K562 (cell line): ENCODE measurements around the gene DLGAP1. TPM values are rescaled to one million over a fixed set of nuclear protein-coding genes. Genes with fewer than 3 reads are reported as not detected.
A peak's percentile ranks its signal among the peaks of the same experiment; 100 is the strongest.

Experiments used
- ATAC-seq: fragments of 200-7000 bp; cut with Tn5 transposase; 3 replicates; pipeline ENCODE4 v1.9.1; 2020; ENCODE audit warnings: moderate library complexity
- BruUV-seq: library from RNA; stranded (reverse); fragments of 400-500 nt; replicated peaks from 2 replicates; lab custom pipeline; 2021; lab: Mats Ljungman, UMichigan
- CTCF ChIA-PET: fragments of 300-600 bp; formaldehyde crosslinking; extraction: SDS; loops from one replicate; lab custom pipeline; 2021; ENCODE audit warnings: low intra/inter-chr PET ratio; lab: Yijun Ruan, JAX
- POLR2A ChIA-PET: fragments of 300-600, 350-650 bp; sonication (Branson Sonifier 250); formaldehyde crosslinking; extraction: SDS; loops from one replicate; lab custom pipeline; 2021; ENCODE audit warnings: antibody characterized with exemption, inconsistent platforms; lab: Yijun Ruan, JAX
- DNase-seq, 4 experiments: peaks; one replicate each; pipeline versions ENCODE4 v3.0.0 to v3.0.0-alpha.2; 2011 to 2018; ENCODE audit warnings: low spot score in 3 of 4, mixed read lengths in 3 of 4; ENCODE audit errors: extremely low read depth in 1 of 4
- FAIRE-seq: peaks from 2 replicates; lab custom pipeline; 2011; peaks lifted over from hg19 to GRCh38; lab: Jason Lieb, UNC
- H2AFZ ChIP-seq: 2 replicates; pipeline ENCODE4 v1.6.0; 2011; ENCODE audit warnings: low read depth, low read length, control low read depth, inconsistent platforms
- H3K27ac ChIP-seq: fragments of 200-600 bp; 3 replicates; pipeline ENCODE4 v1.8.0; 2011; ENCODE audit warnings: low read depth, mild to moderate bottlenecking, control low read depth, inconsistent platforms, low read length, moderate library complexity, mixed read lengths; ENCODE audit errors: extremely low read depth
- H3K27me3 ChIP-seq, 2 experiments: fragments of 300-600 bp in 1 of 2; 2 replicates in 1 of 2; 3 replicates in 1 of 2; pipeline versions ENCODE4 v1.6.0 to v1.8.0; 2011; ENCODE audit warnings: inconsistent platforms in 2 of 2, low read length in 2 of 2, mild to moderate bottlenecking in 1 of 2, mixed read lengths in 1 of 2, moderate library complexity in 1 of 2; ENCODE audit not compliant: control insufficient read depth in 2 of 2, insufficient read depth in 2 of 2
- H3K36me3 ChIP-seq: fragments of 300-600 bp; 3 replicates; pipeline ENCODE4 v1.8.0; 2011; ENCODE audit warnings: mild to moderate bottlenecking, low read length, inconsistent platforms; ENCODE audit not compliant: control insufficient read depth, insufficient read depth
- H3K4me1 ChIP-seq, 2 experiments: fragments of 200-600 bp in 1 of 2; replicated peaks in 1 of 2; 2 replicates in 1 of 2; 3 replicates in 1 of 2; pipeline versions ENCODE4 v1.5.1 to v1.8.0; 2011; ENCODE audit warnings: inconsistent platforms in 2 of 2, low read length in 2 of 2, mild to moderate bottlenecking in 1 of 2, mixed read lengths in 1 of 2, moderate library complexity in 1 of 2; ENCODE audit not compliant: control insufficient read depth in 2 of 2, insufficient read depth in 2 of 2
- H3K4me2 ChIP-seq: 2 replicates; pipeline ENCODE4 v1.6.1; 2011; ENCODE audit warnings: low read length, control low read depth, inconsistent platforms, mixed read lengths; ENCODE audit not compliant: insufficient read depth
- H3K4me3 ChIP-seq: fragments of 200-600 bp; sonication (generic), shearing (Covaris generic); 2 replicates; pipeline ENCODE4 v1.5.1; 2016; ENCODE audit warnings: control low read depth, inconsistent platforms
- H3K79me2 ChIP-seq: fragments of 200-600 bp; 3 replicates; pipeline ENCODE4 v1.8.0; 2011; ENCODE audit warnings: low read length, inconsistent platforms; ENCODE audit not compliant: control insufficient read depth, insufficient read depth
- H3K9ac ChIP-seq, 2 experiments: 2 replicates each; pipeline versions ENCODE4 v1.6.0 to v1.6.1; 2011; ENCODE audit warnings: low read depth in 2 of 2, low read length in 2 of 2, control low read depth in 1 of 2, inconsistent platforms in 1 of 2, mild to moderate bottlenecking in 1 of 2, mixed read lengths in 1 of 2; ENCODE audit not compliant: insufficient read depth in 1 of 2
- H3K9me1 ChIP-seq: one replicate; pipeline ENCODE4 v1.6.0; 2011; ENCODE audit warnings: inconsistent platforms, mild to moderate bottlenecking, low read length, moderate library complexity; ENCODE audit not compliant: control insufficient read depth, insufficient read depth
- H3K9me3 ChIP-seq: replicated peaks from 2 replicates; pipeline ENCODE4 v1.5.1; 2011; ENCODE audit warnings: low read depth, low read length, inconsistent platforms; ENCODE audit not compliant: control insufficient read depth, insufficient read depth
- H4K20me1 ChIP-seq: replicated peaks from 2 replicates; pipeline ENCODE4 v1.6.1; 2011; ENCODE audit warnings: low read length, inconsistent platforms, mixed read lengths; ENCODE audit not compliant: control insufficient read depth, insufficient read depth
- ARNT ChIP-seq, 2 experiments: fragments of 450-650 bp; IDR thresholded peaks; 2 replicates each; pipeline ENCODE4 v1.6.1; 2016; ENCODE audit warnings: mild to moderate bottlenecking in 1 of 2
- CBFA2T2 ChIP-seq: fragments of 450-650 bp; conservative IDR thresholded peaks from 2 replicates; pipeline ENCODE4 v1.6.1; 2017; ENCODE audit warnings: mild to moderate bottlenecking
- CBX5 ChIP-seq: IDR thresholded peaks from 2 replicates; pipeline ENCODE4 v1.6.1; 2014; ENCODE audit warnings: low read depth, borderline replicate concordance
- CTBP1 ChIP-seq: fragments of 450-650 bp; IDR thresholded peaks from 2 replicates; pipeline ENCODE4 v1.6.1; 2016; ENCODE audit warnings: borderline replicate concordance
- E2F3 ChIP-seq: fragments of 250-450 bp; sonication (Bioruptor Pico); IDR thresholded peaks from 2 replicates; pipeline ENCODE4 v1.4.0; 2020; ENCODE audit warnings: mild to moderate bottlenecking
- E2F6 ChIP-seq, 2 experiments: IDR thresholded peaks; 2 replicates each; pipeline ENCODE4 v1.6.1; 2011; ENCODE audit warnings: borderline replicate concordance in 1 of 2, control low read depth in 1 of 2, low read depth in 1 of 2, low read length in 1 of 2, mild to moderate bottlenecking in 1 of 2, mixed read lengths in 1 of 2, moderate library complexity in 1 of 2; ENCODE audit not compliant: insufficient read depth in 1 of 2, insufficient read length in 1 of 2, poor library complexity in 1 of 2, severe bottlenecking in 1 of 2; ENCODE audit errors: extremely low read depth in 1 of 2
- EP300 ChIP-seq: IDR thresholded peaks from 2 replicates; pipeline ENCODE4 v1.6.1; 2012; ENCODE audit warnings: low read length, improper control_type of control experiment
- ESRRA ChIP-seq: fragments of 450-650 bp; IDR thresholded peaks from 2 replicates; pipeline ENCODE4 v1.6.1; 2014; ENCODE audit warnings: low read depth, mild to moderate bottlenecking, moderate library complexity, borderline replicate concordance
- HDAC1 ChIP-seq, 2 experiments: fragments of 450-650 bp; IDR thresholded peaks; 2 replicates each; pipeline ENCODE4 v1.6.1; 2016 to 2017; ENCODE audit warnings: inconsistent platforms in 1 of 2, mild to moderate bottlenecking in 1 of 2, moderate library complexity in 1 of 2
- HES1 ChIP-seq: fragments of 450-650 bp; IDR thresholded peaks from 2 replicates; pipeline ENCODE4 v1.6.1; 2016; ENCODE audit warnings: low read depth, mild to moderate bottlenecking, moderate library complexity
- KLF16 ChIP-seq: IDR thresholded peaks from 2 replicates; pipeline ENCODE4 v1.6.1; 2016; ENCODE audit warnings: antibody characterized with exemption
- MEF2A ChIP-seq: IDR thresholded peaks from 2 replicates; pipeline ENCODE4 v1.6.1; 2011; ENCODE audit warnings: low read depth, mild to moderate bottlenecking, low read length, moderate library complexity; ENCODE audit not compliant: control insufficient read depth
- MEIS2 ChIP-seq: fragments of 450-650 bp; IDR thresholded peaks from 2 replicates; pipeline ENCODE4 v1.6.1; 2014; ENCODE audit warnings: mild to moderate bottlenecking; ENCODE audit not compliant: partially characterized antibody
- NELFE ChIP-seq: IDR thresholded peaks from 2 replicates; pipeline ENCODE4 v1.6.1; 2011; ENCODE audit warnings: mild to moderate bottlenecking; ENCODE audit not compliant: insufficient read depth, insufficient read length
- NR4A1 ChIP-seq, 2 experiments: fragments of 250-450 bp in 1 of 2; fragments of 450-650 bp in 1 of 2; sonication (Bioruptor Pico) in 1 of 2; IDR thresholded peaks; 2 replicates each; pipeline versions ENCODE4 v1.4.0 to v1.6.1; 2016 to 2020; ENCODE audit warnings: mild to moderate bottlenecking in 2 of 2, missing compliant biosample characterization in 1 of 2, missing genetic modification characterization in 1 of 2, moderate library complexity in 1 of 2
- NUFIP1 ChIP-seq: fragments of 450-650 bp; IDR thresholded peaks from 2 replicates; pipeline ENCODE4 v1.6.1; 2018; ENCODE audit not compliant: partially characterized antibody
- PHF21A ChIP-seq: fragments of 450-650 bp; IDR thresholded peaks from 2 replicates; pipeline ENCODE4 v1.6.1; 2017; ENCODE audit warnings: low read depth, borderline replicate concordance
- POLR2A ChIP-seq: fragments of 450-650 bp; conservative IDR thresholded peaks from 2 replicates; pipeline ENCODE4 v1.6.1; 2016
- POLR2H ChIP-seq: IDR thresholded peaks from 2 replicates; pipeline ENCODE4 v1.6.1; 2016; ENCODE audit warnings: missing genetic modification characterization, low read depth, mild to moderate bottlenecking, control low read depth, missing compliant biosample characterization, moderate library complexity
- POLR3G ChIP-seq: IDR thresholded peaks from 2 replicates; pipeline ENCODE4 v1.6.1; 2011; ENCODE audit not compliant: insufficient read length, insufficient replicate concordance; ENCODE audit errors: extremely low read depth
- RBM39 ChIP-seq: fragments of 200-400 bp; formaldehyde crosslinking; optimal IDR thresholded peaks from 2 replicates; pipeline ENCODE3; 2018; ENCODE audit warnings: low read depth, low read length
- SMARCE1 ChIP-seq: fragments of 450-650 bp; IDR thresholded peaks from 2 replicates; pipeline ENCODE4 v1.7.1; 2016; ENCODE audit warnings: mild to moderate bottlenecking
- TEAD1 ChIP-seq, 2 experiments: fragments of 450-650 bp in 1 of 2; sonication (generic) in 1 of 2; formaldehyde crosslinking; IDR thresholded peaks; 2 replicates each; pipeline versions ENCODE4 v1.4.0 to v1.8.0; 2020 to 2022; ENCODE audit warnings: mild to moderate bottlenecking in 2 of 2, missing genetic modification reagents in 1 of 2
- WGBS: fragments of 100-300 bp; shearing (Covaris generic); methylation state at CpG from one replicate; pipeline ENCODE4 v1.1.6; 2016; ENCODE audit warnings: low coverage, mixed read lengths; ENCODE audit not compliant: insufficient coverage; ENCODE audit errors: missing lambda C conversion rate; 5-methylcytosine and 5-hydroxymethylcytosine counted together
- in situ Hi-C: fragments of 300-500 bp; cut with MboI; formaldehyde crosslinking; loops from 4 replicates; pipeline ENCODE4 v1.15.0; 2018; ENCODE audit warnings: inconsistent platforms, mixed read lengths
- intact Hi-C: fragments of 100-400 bp; cut with micrococcal nuclease; formaldehyde crosslinking; loops from 2 replicates; pipeline ENCODE4 v1.14.2; 2022
- polyA plus RNA-seq, 8 experiments: library from polyadenylated mRNA; depleted of rRNA in 4 of 8; stranded (reverse) in 5 of 8; unstranded in 3 of 8; fragments of >200 nt; fragmentation: Nextera tagmentation in 2 of 8; fragmentation: Illumina TruSeq in 1 of 8; extraction: Ambion mirVana in 2 of 8; extraction: Trizol in 1 of 8; gene quantifications; 2 replicates each; pipeline versions ENCODE4 v1.2.1 to v1.2.3, GENCODE V29; 2011 to 2014; ENCODE audit warnings: inconsistent platforms in 1 of 8, missing spikeins in 1 of 8
- total RNA-seq, 7 experiments: library from RNA; depleted of rRNA in 6 of 7; stranded (reverse); fragments of >200 nt in 6 of 7; fragmentation: Illumina TruSeq in 2 of 7; extraction: Trizol in 2 of 7; gene quantifications; 2 replicates each; pipeline versions ENCODE4 v1.2.1 to v1.2.3, GENCODE V29; 2011 to 2021; ENCODE audit warnings: low replicate concordance in 1 of 7

Gene DLGAP1
- total and polyA plus RNA-seq, 9 of the 15 experiments (the other 6 are each of a cell fraction or from before 2014, with no cell fraction given): 0.04 to 0.22 (median 0.08) TPM

- DNase-seq (no peak), ATAC-seq (no peak), FAIRE-seq (no peak)
- in situ Hi-C loops (no loop called here), intact Hi-C loops (no loop called here)
- no peak overlapping the region for H3K27ac ChIP-seq
- peaks cover 9 to 19% of the 10 kb centered on the region in 2 experiments for H3K27me3 ChIP-seq
- H3K4me2 ChIP-seq: no peak overlapping the region
- H3K4me1 ChIP-seq: peaks cover 10 to 22% of the 10 kb centered on the region in 2 experiments; a peak in 4 of 5 replicates
- POLR2A ChIA-PET: no interaction called here
- no peaks in the 10 kb centered on the region for H3K9me1 ChIP-seq
- no peaks in the 10 kb centered on the region for H3K79me2 ChIP-seq
- H3K4me3 ChIP-seq: no peak overlapping the region
- no peaks in the 10 kb centered on the region for H3K9me3 ChIP-seq
- H2AFZ ChIP-seq: no peak overlapping the region
- no peaks in the 10 kb centered on the region for H3K36me3 ChIP-seq
- CTCF ChIA-PET: no interaction called here
- H4K20me1 ChIP-seq: no peaks in the 10 kb centered on the region
- no TSS peak for BruUV-seq
- no peak overlapping the region for H3K9ac ChIP-seq
- WGBS: 3% methylated on average over 4 of the region's 4 CpGs
- TF ChIP-seq CTBP1: peak; percentile 51; the same call in 1 of the 2 replicates
- peak; percentile 65; the same call in 1 of the 2 replicates for TF ChIP-seq SMARCE1
- TF ChIP-seq ESRRA: peak; percentile 51; the same call in 1 of the 2 replicates
- peak in 1 of 2 experiments; percentile 85; a peak in 2 of 4 replicates for TF ChIP-seq TEAD1 (CRISPR knock-in tag; IDR thresholded peaks at IDR 0.05)
- TF ChIP-seq HES1: peak; percentile 85
- peak; percentile 38; the same call in 1 of the 2 replicates for TF ChIP-seq MEF2A
- no peak for TF ChIP-seq POLR2A
- no peak for TF ChIP-seq POLR3G
- no peak for TF ChIP-seq NELFE
- TF ChIP-seq EP300: peak; percentile 49; the same call in 1 of the 2 replicates
- no peak for TF ChIP-seq CBX5
- no peak for TF ChIP-seq NR4A1 (CRISPR knock-in tag; IDR thresholded peaks at IDR 0.05)
- 0 out of 2 replicates have a peak, but pooled peaks have one; percentile 35 for TF ChIP-seq NR4A1 (tag; IDR thresholded peaks at IDR 0.05)
- TF ChIP-seq KLF16: peak; percentile 76
- TF ChIP-seq RBM39: no peak
- TF ChIP-seq CBFA2T2: peak; percentile 36
- no peak for TF ChIP-seq PHF21A
- TF ChIP-seq ARNT (IDR thresholded peaks at IDR 0.05): no peak
- TF ChIP-seq POLR2H: no peak
- peak in 1 of 2 experiments; percentile 76; a peak in 2 of 4 replicates for TF ChIP-seq HDAC1 (IDR thresholded peaks at IDR 0.05)
- no peak for TF ChIP-seq NUFIP1
- TF ChIP-seq E2F6 (IDR thresholded peaks at IDR 0.05; ENCODE audit: borderline replicate concordance in 1 of 2, extremely low read depth in 1 of 2, insufficient read depth in 1 of 2, insufficient read length in 1 of 2, low read depth in 1 of 2, low read length in 1 of 2, poor library complexity in 1 of 2, severe bottlenecking in 1 of 2): no peak
- TF ChIP-seq E2F3 (CRISPR knock-in tag): no peak
- peak; percentile 94 for TF ChIP-seq MEIS2
Measured at GRCh38 chr18:3713166-3713565, 741.9 kb downstream of the DLGAP1 start.
